Hepatocyte (in vitro differentiated cells): ENCODE data around the gene RASSF7. TPM values are rescaled to one million over a fixed set of nuclear protein-coding genes. Genes with fewer than 3 reads are reported as not detected.

Experiments used
- DNase-seq: peaks from one replicate; pipeline ENCODE4 v3.0.0-alpha.2; 2016; ENCODE audit warnings: low spot score
- H2AFZ ChIP-seq: fragments of 200-600 bp; sonication (generic); 2 replicates; pipeline ENCODE4 v1.6.0; 2016; ENCODE audit warnings: antibody characterized with exemption, mild to moderate bottlenecking
- H3K27ac ChIP-seq: fragments of 200-600 bp; sonication (generic); 2 replicates; pipeline ENCODE4 v1.5.1; 2016; ENCODE audit warnings: mild to moderate bottlenecking
- H3K27me3 ChIP-seq: fragments of 200-600 bp; sonication (generic); 2 replicates; pipeline ENCODE4 v1.6.1; 2016
- H3K36me3 ChIP-seq: fragments of 200-600 bp; sonication (generic); replicated peaks from 2 replicates; pipeline ENCODE4 v1.5.1; 2016; ENCODE audit warnings: low read depth; ENCODE audit not compliant: insufficient read depth
- H3K4me1 ChIP-seq: fragments of 200-600 bp; sonication (generic); 2 replicates; pipeline ENCODE4 v1.5.1; 2016; ENCODE audit warnings: mild to moderate bottlenecking, moderate library complexity; ENCODE audit not compliant: insufficient read depth
- H3K4me2 ChIP-seq: fragments of 200-600 bp; sonication (generic); 2 replicates; pipeline ENCODE4 v1.6.0; 2016
- H3K4me3 ChIP-seq: fragments of 200-600 bp; sonication (generic); 2 replicates; pipeline ENCODE4 v1.5.1; 2016; ENCODE audit warnings: mild to moderate bottlenecking
- H3K79me2 ChIP-seq: fragments of 200-600 bp; sonication (generic); 2 replicates; pipeline ENCODE4 v1.6.0; 2017; ENCODE audit warnings: mild to moderate bottlenecking
- H3K9me2 ChIP-seq: fragments of 200-600 bp; sonication (generic); replicated peaks from 2 replicates; pipeline ENCODE4 v1.6.0; 2017; ENCODE audit warnings: mild to moderate bottlenecking; ENCODE audit not compliant: insufficient read depth
- H3K9me3 ChIP-seq: fragments of 200-600 bp; sonication (generic); 2 replicates; pipeline ENCODE4 v1.5.1; 2016; ENCODE audit warnings: low read depth, mild to moderate bottlenecking
- H4K20me1 ChIP-seq: fragments of 200-600 bp; sonication (generic); 2 replicates; pipeline ENCODE4 v1.6.0; 2016; ENCODE audit warnings: mild to moderate bottlenecking; ENCODE audit not compliant: insufficient read depth, poor library complexity, severe bottlenecking
- EZH2 ChIP-seq: fragments of 200-600 bp; sonication (generic); IDR thresholded peaks from 2 replicates; pipeline ENCODE4 v1.6.1; 2016; ENCODE audit warnings: antibody characterized with exemption, mild to moderate bottlenecking, borderline replicate concordance
- EZH2phosphoT487 ChIP-seq: fragments of 200-600 bp; sonication (generic); IDR thresholded peaks from one replicate; pipeline ENCODE4 v1.6.1; 2018; ENCODE audit warnings: antibody characterized with exemption, mild to moderate bottlenecking, low read depth, moderate library complexity; ENCODE audit not compliant: unreplicated experiment, severe bottlenecking
- WGBS: methylation state at CpG from one replicate; pipeline ENCODE4 v1.1.6; 2016; ENCODE audit warnings: low lambda C conversion rate; ENCODE audit errors: missing lambda C conversion rate; 5-methylcytosine and 5-hydroxymethylcytosine counted together
- polyA plus RNA-seq: library from polyadenylated mRNA; unstranded; fragments of >200 nt; fragmentation: Nextera tagmentation; extraction: Ambion mirVana; gene quantifications from 2 replicates; pipeline ENCODE4 v1.2.1, GENCODE V29; 2016
- total RNA-seq: library from RNA; depleted of rRNA; stranded (reverse); fragments of >200 nt; gene quantifications from 2 replicates; pipeline ENCODE4 v1.2.3, GENCODE V29; 2014
- TF ChIP-seq, protein P1 (sequence below): fragments of 200-600 bp; sonication (generic); IDR thresholded peaks from 2 replicates; pipeline ENCODE4 v1.5.1; 2016; ENCODE audit warnings: antibody characterized with exemption, mild to moderate bottlenecking; ENCODE audit not compliant: poor library complexity

Gene RASSF7
- total and polyA plus RNA-seq, 2 experiments from 2014 or later, result 75.8 to 104 TPM

DNA sequence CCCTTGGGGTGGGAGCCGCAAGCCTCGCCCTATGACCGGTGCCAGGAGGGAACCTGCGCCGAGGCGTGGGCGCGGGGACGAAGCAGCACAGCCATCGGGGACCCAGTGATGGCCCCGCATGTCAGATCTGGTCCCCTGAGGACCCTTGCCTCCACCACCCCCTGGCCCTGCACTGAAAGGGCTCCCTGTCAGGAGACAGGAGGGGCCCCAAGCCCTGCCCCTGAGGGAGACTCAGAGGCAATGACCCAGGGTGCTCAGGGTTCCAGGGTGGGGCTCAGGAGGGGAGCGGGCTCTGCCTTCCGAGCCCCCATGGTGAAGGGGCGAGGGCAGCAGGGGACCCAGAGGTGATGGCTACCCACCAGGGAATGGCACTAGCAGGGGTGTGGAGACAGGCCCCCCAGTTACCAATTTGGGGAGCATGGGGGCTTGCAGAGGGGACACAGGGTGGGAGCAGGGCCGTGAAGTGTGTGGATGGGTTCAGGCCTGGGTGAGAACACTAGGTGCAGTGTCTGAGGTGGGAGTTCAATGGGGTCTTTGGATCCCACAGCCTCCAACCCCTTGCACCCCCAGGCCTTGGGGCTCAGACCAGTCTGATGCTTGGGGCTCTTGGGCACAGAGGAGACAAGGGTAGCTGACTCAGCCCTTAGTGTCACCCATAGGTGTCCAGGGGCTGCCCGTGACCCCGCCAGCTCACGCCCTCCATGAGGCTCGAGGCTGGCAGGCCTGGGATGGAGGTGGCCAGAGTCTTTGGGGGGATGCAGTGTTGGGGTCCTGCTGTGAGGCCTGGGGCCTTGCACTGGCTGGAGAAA is 22.9 kb upstream of the RASSF7 start:
- Histone ChIP-seq H3K79me2 (peaks cover 10% of the 10 kb centered on the region), H3K4me3 (no peak overlapping the region), H3K36me3 (no peaks in the 10 kb centered on the region), H3K27me3 (no peaks in the 10 kb centered on the region), H3K4me2 (peak overlapping the region; percentile 95), H3K9me3 (no peaks in the 10 kb centered on the region), H4K20me1 (peaks cover 15% of the 10 kb centered on the region), H3K9me2 (no peaks in the 10 kb centered on the region), H3K27ac (no peak overlapping the region), H3K4me1 (peaks cover 25% of the 10 kb centered on the region), H2AFZ (no peak overlapping the region)
- TF ChIP-seq, protein P1, sequence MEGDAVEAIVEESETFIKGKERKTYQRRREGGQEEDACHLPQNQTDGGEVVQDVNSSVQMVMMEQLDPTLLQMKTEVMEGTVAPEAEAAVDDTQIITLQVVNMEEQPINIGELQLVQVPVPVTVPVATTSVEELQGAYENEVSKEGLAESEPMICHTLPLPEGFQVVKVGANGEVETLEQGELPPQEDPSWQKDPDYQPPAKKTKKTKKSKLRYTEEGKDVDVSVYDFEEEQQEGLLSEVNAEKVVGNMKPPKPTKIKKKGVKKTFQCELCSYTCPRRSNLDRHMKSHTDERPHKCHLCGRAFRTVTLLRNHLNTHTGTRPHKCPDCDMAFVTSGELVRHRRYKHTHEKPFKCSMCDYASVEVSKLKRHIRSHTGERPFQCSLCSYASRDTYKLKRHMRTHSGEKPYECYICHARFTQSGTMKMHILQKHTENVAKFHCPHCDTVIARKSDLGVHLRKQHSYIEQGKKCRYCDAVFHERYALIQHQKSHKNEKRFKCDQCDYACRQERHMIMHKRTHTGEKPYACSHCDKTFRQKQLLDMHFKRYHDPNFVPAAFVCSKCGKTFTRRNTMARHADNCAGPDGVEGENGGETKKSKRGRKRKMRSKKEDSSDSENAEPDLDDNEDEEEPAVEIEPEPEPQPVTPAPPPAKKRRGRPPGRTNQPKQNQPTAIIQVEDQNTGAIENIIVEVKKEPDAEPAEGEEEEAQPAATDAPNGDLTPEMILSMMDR, result no peak
- DNase-seq, result peak; percentile 4
- 43% methylated on average over 19 of the region's 19 CpGs for WGBS

DNA sequence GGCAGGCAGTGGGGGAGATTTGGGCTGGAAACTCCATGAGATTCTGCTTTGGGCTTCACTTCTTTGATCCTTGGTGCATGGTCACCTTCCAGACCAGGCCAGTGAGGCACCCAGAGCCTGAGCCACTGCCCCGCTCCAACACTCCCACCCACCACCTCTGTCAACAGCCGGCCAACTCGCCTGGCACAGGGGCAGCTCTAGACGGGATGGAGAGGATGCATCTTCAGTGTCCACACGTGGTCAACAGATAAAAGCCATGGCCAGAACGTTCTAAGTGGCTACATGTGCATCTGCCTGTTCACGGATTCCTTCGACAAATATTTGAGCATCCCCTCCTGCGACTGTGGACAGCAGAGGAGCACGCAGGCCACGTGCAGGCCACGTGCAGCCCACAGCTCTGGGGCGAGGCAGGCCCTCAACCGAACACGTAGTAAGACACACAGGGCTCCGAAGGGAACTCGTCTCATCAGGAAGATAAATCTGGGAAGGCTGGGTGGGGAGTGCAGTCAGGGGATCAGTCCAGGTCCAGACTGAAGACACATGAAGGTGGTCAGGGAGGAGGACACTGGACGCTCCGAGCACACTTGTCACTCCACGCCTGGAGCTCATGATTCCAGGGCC is 22.2 kb upstream of the RASSF7 start:
- no peak overlapping the region for H3K27ac ChIP-seq
- H3K9me2 ChIP-seq, result no peaks in the 10 kb centered on the region
- H3K79me2 ChIP-seq, result peaks cover 10% of the 10 kb centered on the region
- TF ChIP-seq EZH2, result no peak
- no peak for TF ChIP-seq EZH2phosphoT487
- TF ChIP-seq, protein P1, result no peak
- no peaks in the 10 kb centered on the region for H3K27me3 ChIP-seq
- no peak overlapping the region for H3K4me2 ChIP-seq
- no peaks in the 10 kb centered on the region for H3K9me3 ChIP-seq
- DNase-seq, result no peak
- H4K20me1 ChIP-seq, result peaks cover 13% of the 10 kb centered on the region
- 92% methylated on average over 20 of the region's 20 CpGs for whole genome bisulfite sequencing
- no peak overlapping the region for H3K4me3 ChIP-seq
- H2AFZ ChIP-seq, result no peak overlapping the region
- peaks cover 25% of the 10 kb centered on the region for H3K4me1 ChIP-seq
- H3K36me3 ChIP-seq, result no peaks in the 10 kb centered on the region

DNA sequence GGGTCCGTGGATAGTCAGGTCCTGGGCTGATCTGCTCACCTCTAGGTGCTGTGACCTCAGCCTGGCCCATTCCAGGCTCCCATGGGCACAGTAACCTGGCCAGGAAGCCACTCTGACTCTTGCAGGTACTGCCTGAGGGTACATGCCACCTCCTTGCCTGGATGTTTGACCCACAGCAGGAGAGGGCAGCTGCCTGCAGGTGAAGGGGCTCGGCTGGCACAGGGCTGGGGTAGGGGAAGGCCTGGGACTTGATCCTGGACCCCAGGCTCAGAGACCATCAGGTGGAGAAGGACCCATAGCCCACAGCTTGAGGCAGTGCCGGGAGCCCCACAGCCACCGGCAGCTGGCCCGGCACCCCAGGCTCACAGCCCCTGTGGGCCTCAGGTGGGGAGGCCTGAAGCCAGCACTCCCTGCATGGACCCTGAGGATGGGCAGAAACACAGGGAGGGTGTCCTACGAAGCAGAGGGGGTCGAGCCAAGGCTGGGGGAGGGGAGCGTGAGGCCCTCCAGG is 20.7 kb upstream of the RASSF7 start:
- Histone ChIP-seq H3K27me3 (no peaks in the 10 kb centered on the region), H4K20me1 (no peaks in the 10 kb centered on the region), H2AFZ (no peak overlapping the region), H3K79me2 (no peaks in the 10 kb centered on the region), H3K27ac (no peak overlapping the region), H3K9me2 (no peaks in the 10 kb centered on the region), H3K4me1 (peaks cover 20% of the 10 kb centered on the region), H3K4me2 (no peak overlapping the region), H3K36me3 (no peaks in the 10 kb centered on the region), H3K4me3 (no peak overlapping the region), H3K9me3 (no peaks in the 10 kb centered on the region)
- DNase-seq, result peak; percentile 2
- TF ChIP-seq, protein P1, result no peak
- TF ChIP-seq EZH2phosphoT487 (no peak), EZH2 (no peak)
- WGBS, result 94% methylated on average over 8 of the region's 8 CpGs
